ENCODE data around the gene MAP7.
"Not testable (repeated sequence)": the region's sequence is repeated elsewhere in the genome, so short reads cannot be mapped to it uniquely, and the experiment has no call there.

Gene MAP7

DNA sequence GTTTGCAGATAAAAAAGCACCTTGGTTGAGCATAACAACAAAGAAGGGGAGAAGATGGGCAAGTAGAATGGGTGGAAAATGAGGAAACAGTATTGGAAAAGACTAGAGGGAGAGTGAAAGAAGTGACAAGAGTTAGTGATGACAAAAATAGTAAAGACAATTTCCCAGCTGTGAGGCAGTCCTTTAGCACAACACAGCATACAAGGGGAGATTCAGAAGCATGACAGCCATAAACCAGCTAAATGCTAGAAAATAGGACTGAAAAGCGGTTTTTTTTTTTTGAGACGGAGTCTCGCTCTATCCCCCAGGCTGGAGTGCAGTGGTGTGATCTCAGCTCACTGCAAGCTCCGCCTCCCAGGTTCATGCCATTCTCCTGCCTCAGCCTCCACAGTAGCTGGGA lies 174.4 kb downstream of the MAP7 start:
- DNase-seq (ENCODE audit: low spot score): not testable (repeated sequence)

DNA sequence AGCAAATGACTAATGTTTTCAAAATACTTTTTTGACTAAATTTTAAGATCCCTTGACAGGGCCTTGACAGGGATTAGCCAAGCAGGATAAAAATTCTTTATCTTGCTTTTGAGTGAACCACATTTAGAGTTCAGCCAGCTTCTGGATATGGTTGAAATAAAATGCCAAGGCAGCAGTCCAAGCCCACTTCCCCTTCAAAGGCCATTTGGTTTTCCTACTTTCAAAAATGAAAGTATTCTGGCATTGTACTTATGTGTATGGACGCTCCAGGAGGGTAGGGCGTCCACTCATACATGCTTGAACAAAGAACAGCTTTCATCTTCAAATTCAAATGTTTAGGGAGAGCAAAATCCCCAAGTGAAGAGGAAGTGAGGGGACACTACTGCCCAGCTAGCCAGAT lies 178.3 kb downstream of the MAP7 start:
- no peak for DNase-seq (ENCODE audit: low spot score)

DNA sequence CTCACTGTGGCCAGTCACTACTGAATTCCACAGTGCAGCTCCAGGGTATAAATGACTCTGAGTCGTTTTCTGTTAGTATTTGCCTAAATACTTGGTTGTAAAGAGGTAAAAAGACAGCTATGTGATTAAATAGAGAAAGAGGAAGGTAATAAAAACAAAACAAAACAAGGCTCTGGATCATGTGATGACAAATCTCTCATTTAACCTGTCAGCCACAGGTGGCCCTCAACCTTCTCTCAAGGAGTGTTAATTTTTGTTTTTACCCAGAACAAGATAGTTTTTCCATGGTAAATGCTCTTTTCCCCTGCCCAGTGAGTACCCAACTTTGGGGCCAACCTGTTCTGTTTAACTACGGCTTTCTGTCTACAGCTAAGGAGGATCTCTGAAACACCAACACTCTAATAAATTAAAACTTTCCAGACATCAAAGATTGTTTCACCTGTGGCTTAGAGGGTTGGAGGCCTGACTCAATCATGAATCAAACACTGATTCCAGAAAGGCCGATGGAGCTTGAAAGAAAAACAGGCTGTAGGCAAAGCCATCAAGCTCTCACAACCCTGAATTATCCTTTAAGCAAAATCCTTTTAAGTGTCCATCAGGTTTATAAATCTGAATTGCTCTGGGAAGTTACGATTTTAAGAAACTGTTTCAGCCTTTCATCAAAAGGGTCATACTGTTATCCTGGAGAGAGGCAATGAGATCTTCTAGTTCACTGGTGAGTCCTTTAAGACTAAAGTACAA lies 179.1 kb downstream of the MAP7 start:
- no peak for DNase-seq (ENCODE audit: low spot score)

DNA sequence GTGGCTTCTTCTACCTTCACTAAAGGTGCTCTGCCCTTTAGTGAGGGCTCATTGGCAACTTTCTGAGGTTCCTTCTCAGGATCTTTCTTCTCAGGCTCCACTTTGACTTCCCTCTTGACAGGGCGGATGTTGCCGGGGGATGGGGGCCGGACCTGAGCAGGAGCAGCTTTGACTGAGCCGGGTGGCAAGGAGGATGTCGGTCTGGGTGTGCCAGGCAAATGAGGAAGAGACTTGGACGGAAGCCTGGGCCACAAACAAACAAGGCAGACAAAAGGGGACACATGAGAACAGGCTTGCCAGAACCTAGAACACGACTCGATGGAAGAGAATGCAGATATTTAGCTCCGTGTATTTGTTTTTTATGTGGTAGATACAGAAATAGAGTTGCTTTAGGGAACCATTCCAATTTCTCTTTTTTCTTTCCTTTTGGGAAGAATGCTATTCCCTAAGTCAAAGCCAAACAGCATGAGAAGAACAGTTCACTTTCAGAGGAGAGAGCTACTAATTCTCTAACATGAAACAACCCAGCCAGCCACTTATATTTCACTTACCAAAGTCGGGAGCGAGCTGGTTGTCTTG lies 184.4 kb downstream of the MAP7 start:
- DNase-seq (ENCODE audit: low spot score): no peak

DNA sequence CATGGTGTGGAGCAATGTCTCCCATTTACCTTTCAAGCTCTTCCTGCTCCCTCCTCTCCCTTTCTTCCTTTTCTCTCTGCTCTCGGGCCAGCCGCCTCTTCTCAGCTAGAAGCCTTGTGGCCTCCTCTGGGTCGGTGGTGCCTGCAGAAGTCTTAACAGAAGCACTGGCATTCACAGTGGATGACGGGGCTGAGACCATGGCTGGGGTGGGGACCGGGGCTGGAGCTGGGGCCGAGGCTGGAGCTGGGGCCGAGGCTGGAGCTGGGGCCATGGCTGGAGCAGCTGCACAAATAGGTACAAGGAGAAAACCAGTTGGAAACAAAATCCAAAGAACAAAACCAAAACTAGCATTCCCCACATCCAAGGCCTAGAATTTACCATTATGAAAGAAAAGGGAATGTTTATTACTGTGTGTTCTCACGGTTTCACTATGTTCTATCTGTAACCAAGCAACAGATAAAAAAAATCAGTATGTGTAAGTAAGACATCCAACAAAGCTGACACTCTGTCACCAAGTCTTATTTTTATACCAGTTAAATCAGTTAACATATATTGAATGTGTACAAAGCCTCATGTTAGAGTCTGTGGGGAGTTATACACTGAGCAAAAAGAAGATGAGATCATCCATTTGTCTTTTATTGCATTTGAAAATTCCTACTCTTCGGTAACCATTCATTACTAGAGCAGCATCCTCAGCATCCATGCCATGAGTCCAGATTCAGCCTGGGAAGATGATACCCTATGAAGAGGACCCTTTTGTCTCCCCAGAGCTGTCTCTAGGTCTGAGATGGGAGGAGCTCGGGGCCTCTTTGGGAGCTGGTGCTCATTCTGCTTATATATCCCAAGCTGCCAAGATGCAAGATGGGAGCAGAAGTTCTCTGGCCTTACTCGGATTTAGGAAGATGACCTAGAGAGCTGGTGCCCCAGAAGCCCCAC lies 187.5 kb downstream of the MAP7 start:
- DNase-seq (ENCODE audit: low spot score): no peak

DNA sequence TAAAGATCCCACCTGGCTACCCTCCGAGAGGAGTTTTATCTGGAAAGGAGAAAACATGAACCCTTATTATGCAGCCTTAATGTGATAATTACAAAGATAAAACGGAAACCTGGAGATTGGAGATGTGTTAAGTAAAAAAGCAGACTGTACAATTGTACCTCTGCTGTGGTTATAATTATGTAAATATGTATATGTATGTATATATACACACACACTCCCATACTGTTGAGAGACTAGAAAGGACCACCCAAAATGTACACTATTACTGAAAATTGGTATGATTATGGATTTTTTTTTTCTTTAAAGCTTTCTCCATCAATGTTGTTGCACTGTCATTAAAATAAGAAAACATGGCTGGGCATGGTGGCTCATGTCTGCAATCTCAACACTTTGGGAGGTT lies 188.4 kb downstream of the MAP7 start:
- no peak for DNase-seq (ENCODE audit: low spot score)

DNA sequence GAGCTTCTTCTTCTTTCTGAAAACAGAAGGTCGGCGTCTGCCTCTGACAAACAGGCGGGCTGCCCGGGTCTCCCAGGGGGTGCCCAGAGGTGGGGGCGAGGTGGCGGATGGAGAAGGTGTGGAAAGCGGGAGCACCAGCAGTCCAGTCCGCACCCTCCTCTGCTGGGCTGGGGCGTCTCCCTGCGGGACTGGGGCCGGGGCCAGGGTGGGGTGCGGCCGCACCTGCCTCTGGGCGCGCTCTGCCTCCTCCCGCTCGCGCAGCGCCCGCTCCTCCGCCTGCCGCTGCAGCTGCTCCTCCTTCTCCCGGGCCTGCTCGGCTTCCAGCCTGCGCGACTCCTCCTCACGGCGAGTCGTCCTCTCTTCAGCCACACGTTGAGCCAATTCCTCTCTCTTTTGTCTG lies 189.4 kb downstream of the MAP7 start:
- DNase-seq (ENCODE audit: low spot score): no peak

DNA sequence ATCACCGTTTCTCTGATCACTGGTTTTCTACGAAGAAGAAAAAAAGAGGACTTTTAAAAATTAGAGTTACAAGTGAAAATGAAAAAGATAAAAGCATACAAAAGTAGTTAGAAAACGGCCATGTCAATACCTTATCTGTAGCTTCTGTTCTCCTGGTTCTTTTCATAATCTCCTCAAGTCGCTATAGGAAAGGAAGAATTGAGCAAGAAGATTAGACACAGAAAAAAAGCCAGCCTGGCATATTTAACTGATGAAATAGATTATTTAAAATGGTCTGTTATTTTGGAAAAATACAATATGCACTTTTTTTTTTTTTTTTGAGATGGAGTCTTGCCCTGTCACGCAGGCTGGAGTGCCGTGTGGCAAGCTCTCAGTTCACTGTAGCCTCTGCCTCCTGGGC lies 190.4 kb downstream of the MAP7 start:
- DNase-seq (ENCODE audit: low spot score): no peak

DNA sequence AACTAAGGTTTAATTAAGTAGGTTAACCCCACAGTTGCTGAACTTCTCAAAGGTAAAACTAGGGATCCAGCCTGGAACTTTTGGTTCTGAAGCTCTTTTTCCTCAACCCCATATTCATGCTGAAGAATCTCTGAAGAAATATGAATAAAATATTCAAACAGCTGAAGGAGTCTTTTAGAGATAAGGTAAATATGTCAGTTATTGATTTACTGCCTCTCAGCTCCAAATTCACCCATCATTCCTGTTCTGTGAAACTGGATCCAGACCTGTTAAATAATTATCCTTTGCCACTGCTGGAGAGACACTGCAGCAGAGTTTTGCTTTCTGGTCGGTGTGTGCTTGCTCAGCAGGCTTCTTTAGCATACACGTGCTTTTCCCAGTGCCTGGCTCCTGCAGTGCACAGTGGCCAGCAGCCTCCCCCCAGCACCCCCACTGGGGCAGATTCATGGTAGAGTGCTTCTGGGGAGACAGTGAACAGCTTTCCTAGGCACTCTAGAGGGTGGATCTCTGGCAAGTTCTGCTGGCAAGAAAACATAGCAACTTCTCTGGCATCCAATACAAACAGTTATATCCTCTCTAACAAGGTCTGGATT lies 198.6 kb downstream of the MAP7 start:
- DNase-seq (ENCODE audit: low spot score): no peak

DNA sequence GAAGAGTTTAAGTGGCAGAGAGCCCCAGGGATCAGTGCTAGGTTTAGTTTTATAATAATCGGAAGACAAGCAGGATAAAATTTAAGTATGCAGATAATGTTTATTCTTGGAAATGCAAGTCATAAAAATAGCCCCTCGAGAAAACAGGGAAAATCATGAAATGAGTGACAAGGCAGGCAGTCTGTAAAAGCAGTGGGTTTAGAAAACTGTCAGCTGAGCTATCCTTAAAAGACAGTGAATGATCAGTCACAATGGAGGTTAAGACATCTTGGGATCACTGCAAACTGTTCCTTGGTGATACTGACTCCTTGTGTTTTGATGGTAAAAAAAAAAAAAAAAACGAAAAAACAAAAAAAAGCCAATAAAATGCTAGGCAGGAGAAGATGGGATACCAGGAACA lies 199.3 kb downstream of the MAP7 start:
- DNase-seq (ENCODE audit: low spot score): no peak

DNA sequence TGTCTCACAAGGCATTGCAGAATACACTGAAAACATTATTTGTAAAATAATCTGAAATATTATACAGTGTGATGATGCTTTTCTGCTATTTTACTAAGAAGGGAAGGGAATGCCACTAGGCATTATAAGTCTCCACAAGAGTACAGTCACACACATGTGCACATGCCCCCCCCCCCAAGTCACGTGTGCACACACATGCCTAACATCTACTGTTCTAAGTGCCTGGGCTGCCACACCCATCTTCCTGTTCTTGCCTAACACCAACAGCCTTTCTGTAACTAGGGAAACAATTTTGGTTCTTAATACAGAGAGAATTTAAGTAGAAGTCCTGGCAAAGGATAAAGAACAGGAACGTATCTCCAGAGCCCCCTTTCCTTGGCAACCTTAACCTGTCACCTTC lies 202.4 kb downstream of the MAP7 start:
- DNase-seq (ENCODE audit: low spot score): no peak

DNA sequence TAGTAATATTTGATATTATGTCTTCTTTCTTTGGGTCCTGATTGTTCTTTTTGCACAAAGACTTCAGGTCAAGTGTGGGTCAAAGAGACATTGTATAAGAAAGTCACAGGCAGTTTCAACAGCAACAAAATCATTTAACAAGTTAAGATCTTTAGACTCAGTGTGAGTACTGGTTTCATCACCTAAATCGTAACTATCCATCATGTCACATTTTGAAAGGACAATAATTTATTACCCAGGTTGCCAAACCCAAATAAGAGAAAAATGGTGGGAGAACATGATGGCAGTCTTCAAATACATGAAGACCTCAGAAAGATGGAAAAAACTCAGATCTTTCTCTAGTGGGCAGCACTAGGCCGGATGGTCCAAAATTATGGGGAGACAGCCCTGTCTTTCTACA lies 205.1 kb downstream of the MAP7 start:
- DNase-seq (ENCODE audit: low spot score): no peak

DNA sequence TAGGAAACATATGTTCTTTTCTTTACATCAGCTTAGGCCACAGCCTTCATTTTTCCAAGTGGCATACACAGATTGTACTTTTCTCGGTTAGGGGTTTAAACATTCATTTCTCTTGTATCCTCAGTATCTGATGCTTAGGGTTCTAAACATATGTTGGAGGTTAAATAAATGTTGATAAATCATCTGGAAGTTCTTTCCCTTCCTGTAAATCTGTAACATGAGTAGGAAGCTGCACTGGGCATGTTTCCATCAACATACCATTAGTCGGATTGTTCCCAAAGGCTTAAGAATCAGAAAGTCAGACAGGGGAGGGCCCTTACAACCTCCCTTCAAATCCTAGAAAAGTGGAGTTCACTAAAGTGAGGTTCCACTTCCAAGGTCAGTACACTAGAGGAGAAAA lies 205.8 kb downstream of the MAP7 start:
- no peak for DNase-seq (ENCODE audit: low spot score)

DNA sequence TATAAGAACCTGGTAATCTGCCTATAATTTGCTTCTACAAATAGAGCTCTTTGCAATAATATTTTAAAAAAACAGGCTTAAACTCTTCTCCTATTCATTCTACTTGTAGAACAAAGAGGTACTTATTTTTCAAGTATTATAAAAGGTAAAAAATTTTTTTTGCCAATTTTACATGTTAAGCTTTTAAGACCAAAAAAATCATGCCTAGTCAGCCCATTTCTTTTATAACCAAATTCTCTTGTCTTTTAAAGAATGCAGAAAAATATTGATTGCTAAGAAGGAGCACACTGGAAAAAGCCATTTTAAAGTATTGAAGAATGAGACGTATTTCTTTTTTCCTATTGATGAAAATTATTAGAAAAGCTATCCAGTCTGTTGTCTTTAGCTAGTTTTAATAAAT lies 206.5 kb downstream of the MAP7 start:
- DNase-seq (ENCODE audit: low spot score): no peak

DNA sequence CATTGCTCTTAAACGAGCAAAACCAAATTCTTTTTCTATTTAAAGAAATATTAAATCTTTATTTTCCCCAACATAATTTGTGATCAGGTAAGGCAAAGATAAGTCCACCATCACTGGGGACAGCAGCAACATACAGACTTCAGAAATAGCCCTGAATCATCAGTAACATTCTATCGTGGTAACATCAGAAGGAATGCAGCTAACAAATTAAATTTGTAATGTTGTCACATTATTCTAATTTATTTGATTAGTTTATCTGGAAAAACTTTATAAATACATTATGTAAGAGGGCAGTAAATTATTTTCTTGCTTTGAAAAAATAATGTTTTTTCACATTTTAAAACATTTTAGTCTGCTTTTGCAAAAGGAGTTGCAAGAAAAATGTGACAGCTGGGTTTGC lies 206.9 kb downstream of the MAP7 start:
- DNase-seq (ENCODE audit: low spot score): no peak

DNA sequence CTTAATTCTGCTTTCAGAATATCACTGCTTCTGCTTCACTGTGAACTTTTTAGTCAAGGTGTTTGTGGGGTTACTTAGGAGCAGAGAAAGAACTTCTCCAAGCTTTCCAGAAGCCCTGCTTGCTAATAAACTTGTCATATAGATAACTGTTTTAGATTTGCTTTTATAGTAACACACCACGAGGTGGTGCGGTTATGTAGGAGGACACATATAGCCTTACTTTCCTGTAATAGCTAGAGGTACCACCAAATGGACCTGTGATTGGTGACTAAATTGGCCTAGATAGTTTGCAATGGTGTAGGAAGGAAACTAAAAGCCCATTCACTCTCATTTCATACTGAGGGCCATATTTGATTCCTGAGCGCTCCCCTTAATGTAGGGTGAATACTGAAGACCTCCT lies 208.3 kb downstream of the MAP7 start:
- no peak for DNase-seq (ENCODE audit: low spot score)

DNA sequence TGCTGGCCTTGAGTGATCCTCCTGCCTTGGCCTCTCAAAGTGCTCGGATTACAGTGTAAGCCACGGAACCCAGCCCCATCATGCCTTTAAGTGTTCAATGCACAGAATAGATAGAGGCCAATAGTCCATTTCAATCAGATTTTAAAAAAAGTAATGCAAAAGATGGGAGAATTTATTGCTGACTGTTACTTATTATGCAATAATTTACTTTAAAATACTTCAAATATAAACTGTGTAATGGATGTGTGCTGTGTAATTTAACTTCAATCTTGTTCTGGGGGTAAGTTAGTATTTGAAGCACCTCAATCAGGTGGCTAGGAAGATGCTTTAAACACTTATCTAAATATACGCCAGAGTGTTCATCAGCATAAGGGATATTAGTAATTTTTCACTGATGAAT lies 208.9 kb downstream of the MAP7 start:
- no peak for DNase-seq (ENCODE audit: low spot score)

DNA sequence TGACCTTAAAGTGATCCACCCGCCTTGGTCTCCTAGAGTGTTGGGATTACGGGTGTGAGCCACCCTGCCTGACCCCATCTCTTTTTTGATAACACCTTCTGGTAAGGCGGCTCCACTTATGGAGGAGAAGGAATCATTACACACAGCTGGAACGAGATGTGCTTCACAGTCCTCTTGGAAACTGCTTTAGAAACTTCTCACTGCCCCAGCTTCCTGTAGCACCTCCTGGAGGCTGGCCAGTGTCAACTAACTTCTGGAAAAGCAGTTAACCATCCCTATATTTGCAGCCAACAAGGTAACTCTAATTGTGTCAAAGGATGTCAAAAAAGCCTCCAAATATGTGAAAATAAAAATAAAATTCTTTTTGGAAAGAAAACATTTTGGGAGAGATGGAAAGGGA lies 211.7 kb downstream of the MAP7 start:
- no peak for DNase-seq (ENCODE audit: low spot score)

DNA sequence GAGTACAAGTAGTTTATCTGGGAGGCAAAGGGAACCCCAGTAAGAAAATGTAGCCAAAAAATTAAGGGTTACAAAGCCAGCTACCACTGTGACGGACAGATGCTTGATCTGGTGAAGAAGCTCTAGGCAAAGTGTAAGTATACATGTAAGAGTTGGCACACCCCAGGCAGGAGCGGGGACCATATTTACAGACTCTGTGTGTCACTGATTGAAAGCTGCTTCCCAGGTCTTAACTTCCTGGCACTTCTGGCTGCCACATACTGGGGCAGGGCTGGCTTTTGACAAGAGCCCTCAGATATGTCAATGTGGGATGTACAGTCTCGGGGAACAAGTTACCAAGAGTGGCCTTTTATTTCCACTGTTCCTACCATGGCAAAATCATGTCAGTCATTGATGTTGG lies 212.6 kb downstream of the MAP7 start:
- DNase-seq (ENCODE audit: low spot score): no peak

DNA sequence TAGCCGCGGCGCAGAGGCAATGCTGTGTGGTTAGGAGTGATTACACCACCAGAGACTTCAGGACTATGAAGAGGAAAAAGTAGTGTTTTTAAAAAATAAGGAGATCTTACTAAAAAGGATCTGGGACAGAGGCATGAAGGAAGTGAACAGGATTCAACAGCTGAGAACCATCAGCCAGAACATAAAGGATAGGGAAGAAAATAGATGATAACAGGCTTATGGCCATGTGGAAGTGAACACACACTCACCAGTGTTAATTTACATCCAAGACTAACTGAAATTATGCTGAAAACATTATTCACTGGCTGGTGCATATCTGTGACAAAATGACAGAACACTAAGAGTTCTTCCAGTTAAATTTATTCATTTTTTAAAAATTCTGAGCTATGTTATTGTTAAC lies 213.1 kb downstream of the MAP7 start:
- no peak for DNase-seq (ENCODE audit: low spot score)

DNA sequence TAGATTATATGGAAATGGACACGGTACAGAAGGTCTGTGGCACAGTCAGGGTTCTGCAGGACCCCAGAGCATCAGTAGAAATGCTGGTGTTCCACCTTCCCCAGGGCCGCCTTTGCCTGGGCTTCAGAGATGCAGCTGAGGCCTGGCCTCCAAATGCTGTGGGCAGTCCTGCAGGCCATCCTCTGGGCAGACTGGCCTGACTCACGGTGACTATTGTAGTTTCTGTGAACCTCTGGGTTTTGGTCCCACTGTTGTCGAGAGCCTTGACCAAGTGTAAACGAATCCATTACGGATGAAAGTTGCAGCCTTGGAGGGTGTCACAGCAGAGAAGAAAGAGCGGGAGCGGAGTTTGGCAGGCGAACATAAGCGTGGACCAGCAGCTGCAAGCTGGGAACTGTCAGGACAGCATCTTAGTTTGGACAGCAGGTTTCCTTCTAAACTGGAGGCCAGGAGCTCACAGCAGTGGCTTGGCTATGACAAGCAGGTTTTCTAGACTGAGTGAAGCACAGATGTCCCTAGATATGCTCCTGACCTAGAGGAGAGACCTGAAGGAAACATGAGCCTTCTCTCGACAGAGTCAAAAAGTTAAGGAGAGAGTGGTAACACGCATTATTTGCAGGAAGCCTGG lies 214.4 kb downstream of the MAP7 start:
- DNase-seq (ENCODE audit: low spot score): no peak

DNA sequence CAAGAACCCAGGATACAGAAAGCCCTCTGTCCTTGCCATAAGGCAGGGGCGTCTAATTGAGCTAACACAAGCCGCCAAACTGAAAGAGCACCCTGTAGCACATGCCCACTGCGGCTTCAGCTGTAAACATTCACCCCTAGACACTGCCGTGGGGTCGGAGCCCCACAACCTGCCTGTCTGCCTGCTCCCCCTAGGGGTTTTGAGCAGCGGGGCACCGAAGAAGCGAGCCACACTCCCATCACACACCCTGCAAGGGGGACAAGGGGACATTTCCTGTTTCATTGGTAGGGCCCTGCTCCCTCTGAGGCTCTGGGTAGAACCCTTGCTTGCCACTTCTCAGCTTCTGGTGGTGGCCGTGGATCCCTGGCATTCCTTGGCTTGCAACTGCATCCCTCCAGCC lies 215.4 kb downstream of the MAP7 start:
- DNase-seq (ENCODE audit: low spot score): no peak
